Heart right ventricle (tissue), 16 donors: ENCODE results near the gene GPC5. TPM values are rescaled to one million over a fixed set of nuclear protein-coding genes. Genes with fewer than 3 reads are reported as not detected.
"Not testable (repeated sequence)": the region's sequence is repeated elsewhere in the genome, so short reads cannot be mapped to it uniquely, and the experiment has no call there.

Experiments
- ATAC-seq, 8 donors: fragments of 200-7000 bp; cut with Tn5 transposase; one replicate each; pipeline ENCODE4 v1.9.1; 2020; ENCODE audit warnings: mild to moderate bottlenecking in 8 of 8, moderate library complexity in 8 of 8, moderate number of reproducible peaks in 1 of 8
- DNase-seq, 2 donors: peaks; one replicate each; pipeline ENCODE4 v3.0.0-alpha.2; 2020
- H3K27ac ChIP-seq, 10 donors: fragments of 200-600 bp; sonication (generic) in 2 of 10; one replicate each; pipeline versions ENCODE4 v1.5.0 to v1.8.0; 2020 to 2022; ENCODE audit warnings: mild to moderate bottlenecking in 3 of 10
- H3K27me3 ChIP-seq, 7 donors: fragments of 200-600 bp; one replicate each; pipeline ENCODE4 v1.8.0; 2021 to 2022; ENCODE audit warnings: mild to moderate bottlenecking in 2 of 7
- H3K36me3 ChIP-seq, 9 donors: fragments of 200-600 bp; sonication (generic) in 1 of 9; one replicate each; pipeline versions ENCODE4 v1.5.0 to v1.8.0; 2020 to 2022; ENCODE audit warnings: mild to moderate bottlenecking in 2 of 9
- H3K4me1 ChIP-seq, 9 donors: fragments of 200-600 bp; sonication (generic) in 1 of 9; one replicate each; pipeline versions ENCODE4 v1.5.0 to v1.8.0; 2020 to 2022; ENCODE audit warnings: mild to moderate bottlenecking in 4 of 9
- H3K4me3 ChIP-seq, 10 donors: fragments of 200-600 bp; sonication (generic) in 2 of 10; one replicate each; pipeline versions ENCODE4 v1.5.0 to v1.8.0; 2020 to 2022; ENCODE audit warnings: mild to moderate bottlenecking in 7 of 10, moderate library complexity in 2 of 10
- H3K9me3 ChIP-seq, 11 donors: fragments of 200-600 bp in 10 of 11; sonication (generic) in 2 of 11; one replicate each; pipeline versions ENCODE4 v1.5.0 to v1.8.0; 2013 to 2022; ENCODE audit warnings: mild to moderate bottlenecking in 2 of 11, control low read depth in 1 of 11, moderate library complexity in 1 of 11
- whole genome bisulfite sequencing, 2 donors: extraction: QIAGEN DNeasy Blood & Tissue Kit; methylation state at CpG; one replicate each; pipeline ENCODE4 v1.1.7; 2013; ENCODE audit warnings: inconsistent platforms in 1 of 2; 5-methylcytosine and 5-hydroxymethylcytosine counted together
- intact Hi-C, 10 donors: fragments of 100-400 bp; cut with DNase I; formaldehyde crosslinking; loops; one replicate each; pipeline versions ENCODE4 v1.11.1 to v1.14.2; 2022
- polyA plus RNA-seq, 2 donors: library from polyadenylated mRNA; stranded (reverse); fragments of 200-250 nt; gene quantifications; one replicate each; pipeline ENCODE4 v1.2.3, GENCODE V29; 2013
- total RNA-seq, 10 donors: library from RNA; stranded (reverse); fragmentation: NEBNext Ultra II Directional in 3 of 10; extraction: Animal tissue kit (Norgen Biotek cat#: 25700) in 3 of 10; gene quantifications; one replicate each; pipeline versions ENCODE4 v1.2.1 to v1.2.4, GENCODE V29; 2021 to 2023
- TF ChIP-seq, protein P1 (sequence below), 9 donors: fragments of 200-600 bp; sonication (generic) in 2 of 9; IDR thresholded peaks; one replicate each; pipeline versions ENCODE4 v1.5.0 to v1.8.0; 2021 to 2022; ENCODE audit warnings: antibody characterized with exemption in 9 of 9, mild to moderate bottlenecking in 5 of 9, moderate library complexity in 1 of 9
- donor health status: Arrhythmogenic right ventricular cardiomyopathy.
- donor health status: ischemic (EF 13 %, LVEDD 7.1; RV severe dilation, severe dysfunction).
- donor health status: healthy with polysubstance abuse.
- donor health status: DM: no; HTN: yes; CAD: no.
- donor health status: DM: no; HTN: no; CAD: no.
- donor health status: ischemic (EF 25% LVEDD 6.9; RV normal size, moderate dysfunction).
- donor health status: ischemic (EF 25% LVEDD 5.7; RV mildly dilated, moderate dysfunction).
- donor health status: healthy.
- donor health status: DM: yes; HTN: yes; CAD: no.
- donor health status: Ischemic cardiomyopathy.
- donor health status: ischemic (EF 35%, LVEDD 5.7; RV mildly dilated, moderate dysfunction).
- donor health status: nonischemic (EF 11% LVEDD 7.7; RV severe dilation, severe dysfunction).
- donor health status: DM: yes; HTN: yes; CAD: no.
- donor health status: PGD.
- donor health status: ischemic (EF 29% LVEDD 5.4; RV normal size, mild dysfunction).
- donor health status: nonischemic (EF 23%, LVEDD 6.1; RV moderate dilation, normal function).

GPC5 gene
- total and polyA plus RNA-seq, 12 donors = 0.01 to 3.5 (median 0.70) TPM; not detected in 1

DNA sequence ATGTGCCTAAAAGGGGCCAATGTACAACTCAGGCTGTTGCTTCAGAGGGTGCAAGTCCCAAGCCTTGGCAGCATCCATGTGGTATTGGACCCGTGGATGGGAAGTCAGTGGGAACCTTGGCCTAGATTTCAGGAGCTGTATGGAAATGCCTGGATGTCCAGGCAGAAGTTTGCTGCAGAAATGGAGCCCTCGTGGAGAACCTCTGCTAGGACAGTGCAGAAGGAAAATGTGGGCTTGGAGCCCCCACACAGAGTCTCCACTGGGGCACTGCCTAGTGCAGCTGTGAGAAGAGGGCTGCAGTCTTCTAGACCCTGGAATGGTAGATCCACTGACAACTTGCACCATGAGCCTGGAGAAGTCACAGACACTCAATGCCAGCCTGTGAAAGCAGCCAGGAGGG lies 28.5 kb downstream of the GPC5 start:
- H3K27ac ChIP-seq = no peak overlapping the region
- 55 to 60% methylated on average over 2 of the region's 2 CpGs for WGBS, 2 donors
- no peaks in the 10 kb centered on the region for H3K36me3 ChIP-seq
- H3K4me1 ChIP-seq = no peaks in the 10 kb centered on the region
- no peak overlapping the region for H3K4me3 ChIP-seq
- H3K27me3 ChIP-seq = no peaks in the 10 kb centered on the region
- peaks cover 0 to 32% (median 13%) of the 10 kb centered on the region in 11 donors for H3K9me3 ChIP-seq
- intact Hi-C loops = no loop called here
- TF ChIP-seq, protein P1, sequence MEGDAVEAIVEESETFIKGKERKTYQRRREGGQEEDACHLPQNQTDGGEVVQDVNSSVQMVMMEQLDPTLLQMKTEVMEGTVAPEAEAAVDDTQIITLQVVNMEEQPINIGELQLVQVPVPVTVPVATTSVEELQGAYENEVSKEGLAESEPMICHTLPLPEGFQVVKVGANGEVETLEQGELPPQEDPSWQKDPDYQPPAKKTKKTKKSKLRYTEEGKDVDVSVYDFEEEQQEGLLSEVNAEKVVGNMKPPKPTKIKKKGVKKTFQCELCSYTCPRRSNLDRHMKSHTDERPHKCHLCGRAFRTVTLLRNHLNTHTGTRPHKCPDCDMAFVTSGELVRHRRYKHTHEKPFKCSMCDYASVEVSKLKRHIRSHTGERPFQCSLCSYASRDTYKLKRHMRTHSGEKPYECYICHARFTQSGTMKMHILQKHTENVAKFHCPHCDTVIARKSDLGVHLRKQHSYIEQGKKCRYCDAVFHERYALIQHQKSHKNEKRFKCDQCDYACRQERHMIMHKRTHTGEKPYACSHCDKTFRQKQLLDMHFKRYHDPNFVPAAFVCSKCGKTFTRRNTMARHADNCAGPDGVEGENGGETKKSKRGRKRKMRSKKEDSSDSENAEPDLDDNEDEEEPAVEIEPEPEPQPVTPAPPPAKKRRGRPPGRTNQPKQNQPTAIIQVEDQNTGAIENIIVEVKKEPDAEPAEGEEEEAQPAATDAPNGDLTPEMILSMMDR (IDR thresholded peaks at IDR 0.05) = no peak
- DNase-seq (no peak), ATAC-seq (no peak)

DNA sequence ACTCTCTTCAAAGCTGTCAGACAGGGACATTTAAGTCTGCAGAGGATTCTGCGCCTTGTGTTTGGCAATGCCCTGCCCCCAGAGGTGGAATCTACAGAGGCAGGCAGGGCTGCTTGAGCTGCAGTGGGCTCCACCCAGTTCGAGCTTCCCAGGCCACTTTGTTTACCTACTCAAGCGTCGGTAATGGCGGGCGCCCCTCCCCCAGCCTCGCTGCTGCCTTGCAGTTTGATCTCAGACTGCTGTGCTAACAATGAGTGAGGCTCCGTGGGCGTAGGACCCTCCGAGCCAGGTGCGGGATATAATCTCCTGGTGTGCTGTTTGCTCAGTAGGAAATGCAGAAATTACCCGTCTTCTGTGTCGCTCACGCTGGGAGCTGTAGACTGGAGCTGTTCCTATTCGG lies 40.3 kb downstream of the GPC5 start:
- H3K27me3 ChIP-seq, intact Hi-C loops, DNase-seq, H3K4me3 ChIP-seq, H3K36me3 ChIP-seq, H3K27ac ChIP-seq, H3K4me1 ChIP-seq, ATAC-seq: not testable (repeated sequence)
- WGBS, 2 donors = 85 to 92% methylated on average over 15 of the region's 15 CpGs
- peaks cover 0 to 12% (median 0%) of the 10 kb centered on the region in 11 donors for H3K9me3 ChIP-seq

DNA sequence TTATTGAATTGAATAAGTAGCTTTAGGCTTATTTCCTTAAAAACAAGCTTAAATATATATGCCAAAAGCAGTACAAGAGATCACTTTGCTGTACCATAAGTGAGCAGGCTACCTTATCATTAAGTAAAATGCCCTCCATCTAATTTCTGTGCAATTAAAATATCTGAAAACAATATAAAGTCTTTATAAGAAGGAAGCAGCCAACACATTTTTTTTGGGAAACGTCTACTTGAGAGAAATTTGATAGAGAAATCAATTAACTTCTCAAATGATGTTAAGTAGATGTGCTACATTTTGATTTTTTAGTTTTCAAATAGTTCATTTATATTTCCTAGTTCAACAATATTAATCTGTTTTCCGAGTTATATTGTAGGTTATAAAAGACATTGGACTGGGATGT lies 52.5 kb downstream of the GPC5 start:
- Histone ChIP-seq H3K27ac (no peak overlapping the region), H3K9me3 (no peaks in the 10 kb centered on the region), H3K4me3 (no peak overlapping the region), H3K27me3 (peaks cover 0 to 2% (median 0%) of the 10 kb centered on the region in 7 donors), H3K36me3 (no peaks in the 10 kb centered on the region), H3K4me1 (no peaks in the 10 kb centered on the region)
- DNase-seq = no peak
- intact Hi-C loops = no loop called here
- 81 to 82% methylated on average over 2 of the region's 2 CpGs for WGBS, 2 donors
- ATAC-seq = no peak
- TF ChIP-seq, protein P1 (IDR thresholded peaks at IDR 0.05) = no peak

DNA sequence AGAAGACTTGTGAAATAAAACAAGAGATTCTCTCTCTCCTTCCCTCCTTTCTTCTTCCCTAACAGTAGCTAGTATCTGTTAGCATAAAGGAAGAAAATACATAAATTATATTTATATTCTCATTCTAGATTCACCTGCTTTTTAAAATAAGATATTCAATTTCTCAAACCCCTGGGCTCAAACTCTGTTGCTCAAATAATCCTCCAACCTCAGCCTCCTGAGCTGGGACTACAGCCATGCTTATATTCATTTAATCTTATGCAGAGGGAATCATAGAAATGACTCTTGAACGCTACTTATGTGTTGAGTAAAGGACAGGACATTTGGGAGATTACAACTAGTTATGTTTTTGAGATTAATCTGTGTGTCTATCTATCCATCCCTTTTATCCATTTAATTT lies 56.2 kb downstream of the GPC5 start:
- WGBS, 2 donors = 54 to 78% methylated on average over 1 of the region's 1 CpG
- intact Hi-C loops = loop anchor here in 1 of 10 donors (5.0 kb wide), 1 partner anchor 232 kb away; no protein-coding TSS in a partner anchor

DNA sequence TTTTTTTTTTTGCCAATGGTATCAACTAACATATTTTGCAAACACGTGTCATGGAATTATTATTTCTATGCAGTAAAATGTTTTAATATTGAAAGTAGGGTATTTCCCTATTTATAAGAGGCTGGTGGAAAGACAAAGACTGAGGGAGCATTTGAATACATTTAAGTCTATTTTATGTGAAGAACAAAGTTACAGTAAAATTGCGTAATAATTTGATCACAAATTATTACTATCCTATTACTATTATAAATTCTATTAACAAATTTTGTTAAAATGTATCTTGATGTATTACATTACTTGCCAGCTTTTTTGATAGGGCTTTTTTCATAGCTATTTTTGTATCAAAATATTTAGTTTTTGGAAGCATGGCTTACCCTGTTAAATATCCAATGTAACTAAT lies 58.4 kb downstream of the GPC5 start:
- H3K27me3 ChIP-seq = peaks cover 0 to 12% (median 0%) of the 10 kb centered on the region in 7 donors
- TF ChIP-seq, protein P1 (IDR thresholded peaks at IDR 0.05) = no peak
- intact Hi-C loops = loop anchor here in 1 of 10 donors (5.0 kb wide), 1 partner anchor 235 kb away; no protein-coding TSS in a partner anchor
- H3K4me3 ChIP-seq = no peak overlapping the region
- DNase-seq (no peak), ATAC-seq (no peak)
- H3K9me3 ChIP-seq = no peaks in the 10 kb centered on the region
- no peaks in the 10 kb centered on the region for H3K36me3 ChIP-seq
- H3K27ac ChIP-seq = no peak overlapping the region
- 89 to 90% methylated on average over 2 of the region's 2 CpGs for WGBS, 2 donors
- H3K4me1 ChIP-seq = no peaks in the 10 kb centered on the region

More for the DNA sequence above, 56.2 kb downstream of the GPC5 start:
- ATAC-seq (no peak), DNase-seq (no peak)
- peaks cover 0 to 12% (median 0%) of the 10 kb centered on the region in 7 donors for H3K27me3 ChIP-seq
- no peak overlapping the region for H3K4me3 ChIP-seq
- H3K36me3 ChIP-seq = no peaks in the 10 kb centered on the region
- TF ChIP-seq, protein P1 (IDR thresholded peaks at IDR 0.05) = no peak
- H3K4me1 ChIP-seq = no peaks in the 10 kb centered on the region
- no peaks in the 10 kb centered on the region for H3K9me3 ChIP-seq
- H3K27ac ChIP-seq = no peak overlapping the region
